Osteoblast (primary cell): ENCODE results near the gene NAP1L2. TPM values are rescaled to one million over a fixed set of nuclear protein-coding genes. Genes with fewer than 3 reads are reported as not detected.
"Not testable (repeated sequence)": the region's sequence is repeated elsewhere in the genome, so short reads cannot be mapped to it uniquely, and the experiment has no call there.

Experiments used
- DNase-seq: peaks from one replicate; pipeline ENCODE4 v3.0.0; 2011; ENCODE audit warnings: low spot score, mixed read lengths; ENCODE audit not compliant: insufficient read length; ENCODE audit errors: missing footprints
- H2AFZ ChIP-seq: 2 replicates; pipeline ENCODE4 v1.6.0; 2011; ENCODE audit warnings: mild to moderate bottlenecking, low read length
- H3K27ac ChIP-seq: 2 replicates; pipeline ENCODE4 v1.5.1; 2011; ENCODE audit warnings: mild to moderate bottlenecking, low read depth, low read length, moderate library complexity
- H3K27me3 ChIP-seq: 2 replicates; pipeline ENCODE4 v1.6.0; 2012; ENCODE audit warnings: mild to moderate bottlenecking, control low read depth, inconsistent platforms, low read length, moderate library complexity; ENCODE audit not compliant: insufficient read depth
- H3K36me3 ChIP-seq: 2 replicates; pipeline ENCODE4 v1.5.1; 2011; ENCODE audit warnings: mild to moderate bottlenecking, low read length, control low read depth, moderate library complexity; ENCODE audit not compliant: insufficient read depth
- H3K4me1 ChIP-seq: 2 replicates; pipeline ENCODE4 v1.5.1; 2011; ENCODE audit warnings: mild to moderate bottlenecking, low read length, control low read depth, moderate library complexity; ENCODE audit not compliant: insufficient read depth
- H3K4me2 ChIP-seq: 2 replicates; pipeline ENCODE4 v1.6.0; 2011; ENCODE audit warnings: mild to moderate bottlenecking, low read length; ENCODE audit not compliant: insufficient read depth
- H3K4me3 ChIP-seq: fragments of 200-600 bp; sonication (generic); 3 replicates; pipeline ENCODE4 v1.5.1; 2012; ENCODE audit warnings: mild to moderate bottlenecking, low read length, inconsistent platforms; ENCODE audit not compliant: insufficient read depth
- H3K79me2 ChIP-seq: 2 replicates; pipeline ENCODE4 v1.6.0; 2012; ENCODE audit warnings: mild to moderate bottlenecking, low read length, control low read depth, inconsistent platforms; ENCODE audit not compliant: insufficient read depth
- H3K9me3 ChIP-seq: 2 replicates; pipeline ENCODE4 v1.5.1; 2011; ENCODE audit warnings: low read depth, low read length, control low read depth
- H4K20me1 ChIP-seq: 2 replicates; pipeline ENCODE4 v1.6.0; 2012; ENCODE audit warnings: mild to moderate bottlenecking, low read length, control low read depth; ENCODE audit not compliant: insufficient read depth
- total RNA-seq: library from RNA; depleted of rRNA; stranded (reverse); fragments of >200 nt; gene quantifications from 2 replicates; pipeline ENCODE4 v1.2.3, GENCODE V29; 2012
- TF ChIP-seq, protein P1 (sequence below): IDR thresholded peaks from 2 replicates; pipeline ENCODE4 v1.5.1; 2011; ENCODE audit warnings: mild to moderate bottlenecking, low read depth, low read length, moderate library complexity; ENCODE audit errors: extremely low read depth

Gene NAP1L2
- total RNA-seq, 1 donor = not detected

DNA sequence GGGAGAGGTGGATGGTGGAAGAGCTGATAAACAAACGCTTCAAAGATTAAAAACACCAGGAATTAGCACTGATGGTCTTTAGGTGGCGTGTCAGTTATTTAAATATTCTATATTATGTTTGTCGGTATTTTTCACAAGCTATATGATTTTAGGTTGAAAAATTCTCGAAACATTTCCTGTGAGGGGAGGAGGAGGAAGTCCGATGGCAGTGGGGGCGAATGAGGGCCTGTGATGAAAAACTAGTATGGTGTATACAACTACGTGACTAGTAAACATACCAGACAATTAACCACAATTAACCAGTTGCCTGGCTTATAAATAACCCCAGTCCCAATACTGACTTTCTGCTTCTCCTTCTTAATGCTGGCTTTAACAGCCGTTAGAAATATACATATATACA is 595 bp upstream of the NAP1L2 start:
- H3K27me3 ChIP-seq = no peaks in the 10 kb centered on the region
- H3K4me3 ChIP-seq = peak overlapping the region; percentile 55
- no peaks in the 10 kb centered on the region for H3K9me3 ChIP-seq
- no peaks in the 10 kb centered on the region for H3K79me2 ChIP-seq
- TF ChIP-seq, protein P1, sequence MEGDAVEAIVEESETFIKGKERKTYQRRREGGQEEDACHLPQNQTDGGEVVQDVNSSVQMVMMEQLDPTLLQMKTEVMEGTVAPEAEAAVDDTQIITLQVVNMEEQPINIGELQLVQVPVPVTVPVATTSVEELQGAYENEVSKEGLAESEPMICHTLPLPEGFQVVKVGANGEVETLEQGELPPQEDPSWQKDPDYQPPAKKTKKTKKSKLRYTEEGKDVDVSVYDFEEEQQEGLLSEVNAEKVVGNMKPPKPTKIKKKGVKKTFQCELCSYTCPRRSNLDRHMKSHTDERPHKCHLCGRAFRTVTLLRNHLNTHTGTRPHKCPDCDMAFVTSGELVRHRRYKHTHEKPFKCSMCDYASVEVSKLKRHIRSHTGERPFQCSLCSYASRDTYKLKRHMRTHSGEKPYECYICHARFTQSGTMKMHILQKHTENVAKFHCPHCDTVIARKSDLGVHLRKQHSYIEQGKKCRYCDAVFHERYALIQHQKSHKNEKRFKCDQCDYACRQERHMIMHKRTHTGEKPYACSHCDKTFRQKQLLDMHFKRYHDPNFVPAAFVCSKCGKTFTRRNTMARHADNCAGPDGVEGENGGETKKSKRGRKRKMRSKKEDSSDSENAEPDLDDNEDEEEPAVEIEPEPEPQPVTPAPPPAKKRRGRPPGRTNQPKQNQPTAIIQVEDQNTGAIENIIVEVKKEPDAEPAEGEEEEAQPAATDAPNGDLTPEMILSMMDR = no peak
- no peaks in the 10 kb centered on the region for H3K36me3 ChIP-seq
- peak overlapping the region; percentile 55 for H3K4me2 ChIP-seq
- no peak overlapping the region for H3K27ac ChIP-seq
- no peak overlapping the region for H2AFZ ChIP-seq
- no peak for DNase-seq
- no peaks in the 10 kb centered on the region for H4K20me1 ChIP-seq
- no peaks in the 10 kb centered on the region for H3K4me1 ChIP-seq

DNA sequence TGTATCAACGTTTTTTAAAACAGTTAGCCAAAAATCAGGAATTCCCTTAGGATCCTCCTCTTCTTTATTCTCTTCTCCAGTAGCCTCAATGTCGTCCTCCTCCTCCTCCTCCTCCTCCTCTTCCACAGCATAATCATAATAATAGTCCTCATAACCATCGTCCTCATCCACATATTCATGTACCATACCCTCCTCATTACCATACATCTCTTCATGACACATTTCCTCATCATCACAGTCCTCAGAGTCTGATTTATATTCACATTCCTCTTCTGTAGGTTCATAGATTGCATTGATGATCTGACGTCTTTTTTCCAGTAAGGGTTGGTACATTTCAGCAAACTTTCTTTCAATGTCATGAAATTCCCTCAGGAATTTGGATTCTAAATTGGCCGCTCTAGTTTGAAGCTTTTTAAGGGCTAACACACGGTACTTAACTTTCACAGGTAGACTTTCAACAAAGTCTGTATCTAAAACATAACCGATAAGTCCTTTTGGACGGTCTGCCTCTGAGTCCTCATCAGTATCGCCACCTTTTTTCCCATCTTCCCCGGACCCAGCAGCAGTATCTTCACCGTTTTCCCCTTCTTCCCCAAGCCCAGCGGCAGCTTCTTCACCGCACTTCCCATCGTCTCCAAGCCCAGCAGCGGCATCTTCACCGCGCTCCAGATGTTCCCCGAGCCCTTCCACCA is 771 bp downstream of the NAP1L2 start:
- Histone ChIP-seq H3K4me2 (peak overlapping the region; percentile 55), H2AFZ (peak overlapping the region; percentile 28), H3K27ac (no peak overlapping the region), H3K4me1 (no peaks in the 10 kb centered on the region), H3K79me2 (no peaks in the 10 kb centered on the region), H4K20me1 (no peaks in the 10 kb centered on the region), H3K4me3 (peak overlapping the region; percentile 55), H3K36me3 (no peaks in the 10 kb centered on the region), H3K27me3 (no peaks in the 10 kb centered on the region), H3K9me3 (no peaks in the 10 kb centered on the region)
- DNase-seq = no peak
- TF ChIP-seq, protein P1 = no peak

DNA sequence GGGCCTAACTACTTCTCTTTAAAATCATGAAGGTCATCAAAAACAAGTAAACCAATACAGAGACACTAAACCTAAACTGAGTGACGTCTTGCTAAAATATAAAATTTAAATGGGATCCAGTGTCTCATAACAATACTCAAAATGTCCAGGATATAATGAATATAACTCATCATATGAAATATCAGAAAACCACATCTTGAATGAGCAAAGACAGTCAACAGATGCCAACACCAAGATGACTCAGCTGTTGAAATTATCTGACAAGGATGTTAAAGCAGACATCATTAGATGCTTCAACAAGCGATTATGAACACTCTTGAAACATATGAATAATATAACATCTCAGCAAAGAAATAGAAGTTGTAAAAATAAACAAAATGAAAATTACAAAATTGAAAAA is 8.3 kb downstream of the NAP1L2 start:
- TF ChIP-seq, protein P1 = no peak
- no peak overlapping the region for H3K4me2 ChIP-seq
- peak; percentile 23 for DNase-seq
- no peak overlapping the region for H3K4me3 ChIP-seq
- no peaks in the 10 kb centered on the region for H3K27me3 ChIP-seq
- no peaks in the 10 kb centered on the region for H3K4me1 ChIP-seq
- H3K36me3 ChIP-seq = no peaks in the 10 kb centered on the region
- no peaks in the 10 kb centered on the region for H4K20me1 ChIP-seq
- H3K27ac ChIP-seq = no peak overlapping the region
- no peaks in the 10 kb centered on the region for H3K9me3 ChIP-seq
- no peaks in the 10 kb centered on the region for H3K79me2 ChIP-seq
- H2AFZ ChIP-seq = no peak overlapping the region

DNA sequence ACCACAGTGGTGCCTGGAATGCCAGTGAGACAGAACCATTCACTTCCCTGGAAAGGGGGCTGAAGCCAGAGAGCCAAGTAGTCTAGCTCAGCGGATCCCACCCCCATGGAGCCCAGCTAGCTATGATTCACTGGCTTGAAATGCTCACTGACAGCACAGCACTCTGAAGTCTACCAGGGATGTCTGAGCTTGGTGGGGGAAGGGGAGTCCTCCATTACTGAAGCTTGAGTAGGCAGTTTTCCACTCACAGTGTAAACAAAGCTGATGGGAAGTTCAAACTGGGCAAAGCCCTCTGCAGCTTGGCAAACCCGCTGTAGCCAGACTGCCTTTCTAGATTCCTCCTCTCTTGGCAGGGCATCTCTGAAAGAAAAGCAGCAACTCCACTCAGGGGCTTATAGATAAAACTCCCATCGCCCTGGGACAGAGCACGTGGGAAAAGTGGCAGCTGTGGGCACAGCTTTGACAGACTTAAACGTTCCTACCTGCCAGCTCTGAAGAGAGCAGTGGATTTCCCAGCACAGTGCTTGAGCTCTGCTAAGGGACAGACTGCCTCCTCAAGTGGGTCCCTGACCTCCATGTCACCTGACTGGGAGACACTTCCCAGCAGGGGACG is 32.0 kb downstream of the NAP1L2 start:
- Histone ChIP-seq H3K9me3 (no peaks in the 10 kb centered on the region), H3K27ac (no peak overlapping the region), H3K27me3 (no peaks in the 10 kb centered on the region), H3K79me2 (no peaks in the 10 kb centered on the region), H4K20me1 (no peaks in the 10 kb centered on the region), H3K4me2 (no peak overlapping the region), H2AFZ (no peak overlapping the region), H3K4me3 (no peak overlapping the region), H3K36me3 (no peaks in the 10 kb centered on the region), H3K4me1 (no peaks in the 10 kb centered on the region)
- no peak for DNase-seq
- TF ChIP-seq, protein P1 = no peak

DNA sequence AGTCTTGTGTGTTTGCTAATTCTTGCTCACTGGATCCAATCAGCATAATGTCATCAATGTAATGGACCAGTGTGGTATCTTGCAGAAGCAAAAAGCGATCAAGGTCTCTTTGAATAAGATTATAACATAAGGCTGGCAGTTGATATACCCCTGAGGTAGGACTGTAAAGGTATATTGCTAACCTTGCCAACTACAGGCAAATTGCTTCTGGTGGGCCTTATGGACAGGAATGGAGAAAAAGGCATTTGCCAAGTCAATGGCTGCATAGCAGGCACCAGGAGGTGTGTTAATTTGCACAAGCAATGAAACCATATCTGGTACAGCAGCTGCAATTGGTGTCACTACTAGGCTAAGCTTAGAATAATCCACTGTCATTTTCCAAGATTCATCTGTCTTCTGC is 45.7 kb downstream of the NAP1L2 start:
- not testable (repeated sequence) for H3K4me1 ChIP-seq, H2AFZ ChIP-seq, H3K9me3 ChIP-seq, H3K4me3 ChIP-seq, H3K27me3 ChIP-seq, H3K79me2 ChIP-seq, H3K4me2 ChIP-seq, H3K36me3 ChIP-seq, H3K27ac ChIP-seq, DNase-seq, H4K20me1 ChIP-seq
